IPS DF 19.7 (cell line): ENCODE measurements around the gene PLEKHA4.
"Not testable (repeated sequence)": the region's sequence is repeated elsewhere in the genome, so short reads cannot be mapped to it uniquely, and the experiment has no call there.

ENCODE experiments used
- DNase-seq: peaks from one replicate; pipeline ENCODE4 v3.0.0-alpha.2; 2013; ENCODE audit warnings: low read depth, low spot score

The PLEKHA4 gene

DNA sequence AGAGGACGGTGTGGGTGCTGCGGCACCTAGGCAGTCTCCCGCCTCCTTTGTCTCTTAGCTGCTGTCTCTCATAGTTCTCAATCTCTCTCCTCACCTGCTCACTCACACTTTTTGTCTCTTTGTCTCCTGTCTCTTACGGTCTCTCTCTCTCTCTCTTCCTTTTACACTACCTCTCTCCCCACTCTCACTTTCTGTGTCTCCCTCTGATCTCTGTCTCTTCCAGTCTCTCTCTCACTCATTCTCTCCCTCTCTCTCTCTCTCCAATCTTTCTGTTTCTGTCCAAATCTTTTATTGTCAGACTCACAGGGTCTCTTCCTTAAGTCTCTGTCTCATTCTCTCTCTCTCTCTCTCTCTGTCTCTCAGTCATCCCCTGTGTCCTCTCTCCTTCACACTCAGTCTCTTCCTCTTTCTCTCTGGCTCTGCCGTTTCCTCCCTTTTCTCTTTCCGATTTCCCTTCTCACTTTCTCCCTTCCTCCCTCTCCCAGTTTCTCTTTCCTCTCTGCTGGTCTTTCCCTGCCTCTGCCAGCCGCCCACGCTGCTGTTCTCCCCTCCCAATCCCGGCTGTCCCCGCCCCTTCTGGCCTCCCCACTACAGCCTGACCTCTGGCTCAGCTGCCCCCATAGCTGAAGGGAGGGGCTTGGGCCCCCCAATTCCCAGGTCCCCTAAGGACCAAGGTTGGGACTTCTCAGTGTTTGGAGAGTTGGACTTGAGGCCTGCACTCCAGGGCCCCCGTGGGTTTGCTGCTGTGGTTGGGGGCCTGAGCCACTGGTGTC is at the start of gene PLEKHA4:
PLEKHA4 (minus strand) TSS at position 504 of the 773 bp plus-strand sequence. CDS start 997 bp downstream, outside the sequence.
- DNase-seq, result no peak

DNA sequence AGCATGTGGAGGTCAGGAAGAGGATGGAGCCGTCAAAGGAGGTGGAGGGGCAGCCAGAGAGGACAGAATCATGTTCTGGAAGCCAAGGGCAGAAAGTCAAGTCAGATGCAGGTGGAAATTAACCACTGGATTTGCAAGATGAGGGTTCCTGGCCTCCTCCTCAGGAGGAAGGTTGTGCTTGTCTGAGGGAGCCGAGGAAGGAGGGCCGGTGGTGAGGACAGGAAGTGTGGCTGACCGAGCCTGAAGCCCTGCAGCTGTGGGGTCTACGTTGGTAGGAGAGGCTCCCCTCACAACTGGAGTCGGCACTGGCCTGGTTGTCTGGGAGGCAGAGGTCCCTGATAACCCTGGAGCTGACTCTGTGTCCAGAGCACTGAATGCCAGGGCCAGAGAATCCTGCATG is 49.7 kb upstream of the PLEKHA4 start:
- no peak for DNase-seq

- DNase-seq, result no peak
These were observed 47.3 kb upstream of the PLEKHA4 start for GRCh38 chr19:48915757-48916156.

DNA sequence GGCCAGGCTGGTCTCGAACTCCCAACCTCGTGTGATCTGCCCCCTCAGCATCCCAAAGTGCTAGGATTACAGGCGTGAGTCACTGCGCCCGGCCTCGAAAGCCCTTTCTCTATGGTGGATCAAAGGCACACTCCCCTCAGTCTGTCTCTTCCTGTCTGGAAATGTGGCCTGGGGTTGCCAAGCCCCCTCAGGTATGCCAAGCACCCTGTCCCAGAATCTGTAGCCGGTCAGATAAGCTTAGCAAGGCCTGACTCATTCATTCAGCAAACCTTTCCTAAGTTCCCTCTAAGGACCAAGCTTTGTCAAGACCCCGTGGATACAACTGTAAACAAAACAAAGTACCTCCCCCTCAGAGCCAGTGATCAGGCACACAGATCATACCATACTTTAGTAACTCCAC is 45.8 kb upstream of the PLEKHA4 start:
- DNase-seq, result no peak

- DNase-seq, result no peak
These were observed 44.9 kb upstream of the PLEKHA4 start for GRCh38 chr19:48913114-48913889.

- no peak for DNase-seq
These were observed 42.4 kb upstream of the PLEKHA4 start for GRCh38 chr19:48910803-48911202.

GRCh38 chr19:48909424-48910077 is 41.1 kb upstream of the PLEKHA4 start:
- DNase-seq, result not testable (repeated sequence)

DNA sequence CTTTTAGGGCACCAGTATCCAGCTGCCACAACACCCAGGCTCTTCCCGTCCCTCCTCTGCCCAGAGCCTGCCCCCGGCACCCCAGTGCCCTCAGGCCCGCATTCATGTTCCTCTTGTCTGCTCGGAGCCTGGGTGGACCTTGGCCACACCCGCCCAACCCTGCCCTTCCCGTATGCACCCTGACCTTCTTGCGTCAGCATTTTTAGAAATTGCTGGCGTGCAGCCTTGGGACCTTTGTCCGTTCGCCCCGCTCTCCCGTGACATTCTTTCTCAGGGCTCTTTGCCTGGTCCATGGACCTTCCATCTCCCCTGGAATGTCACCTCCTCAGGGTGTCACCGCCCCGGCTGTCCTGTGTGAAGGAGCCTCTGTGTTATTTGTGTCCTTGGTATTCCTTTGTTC is 39.3 kb upstream of the PLEKHA4 start:
- no peak for DNase-seq

- no peak for DNase-seq
These were observed 37.9 kb upstream of the PLEKHA4 start for GRCh38 chr19:48906324-48906723.

DNA sequence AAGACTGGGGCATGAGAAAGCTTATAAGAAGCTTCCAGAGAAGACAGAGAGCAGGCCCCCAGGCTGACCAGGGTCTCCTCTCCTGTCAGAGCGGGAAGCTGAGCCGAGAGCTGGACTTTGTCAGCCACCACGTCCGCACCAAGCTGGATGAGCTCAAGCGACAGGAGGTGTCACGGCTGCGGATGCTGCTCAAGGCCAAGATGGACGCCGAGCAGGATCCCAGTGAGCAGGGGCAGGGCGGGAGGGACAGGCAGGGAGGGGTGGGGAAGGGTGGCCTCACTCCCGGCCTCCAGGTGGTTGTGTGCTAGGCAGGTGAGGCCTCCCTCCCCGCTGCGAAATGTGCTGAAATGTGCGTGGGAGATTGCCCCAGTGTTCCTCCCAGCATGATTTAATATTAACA is 37.2 kb upstream of the PLEKHA4 start:
- DNase-seq, result no peak

DNA sequence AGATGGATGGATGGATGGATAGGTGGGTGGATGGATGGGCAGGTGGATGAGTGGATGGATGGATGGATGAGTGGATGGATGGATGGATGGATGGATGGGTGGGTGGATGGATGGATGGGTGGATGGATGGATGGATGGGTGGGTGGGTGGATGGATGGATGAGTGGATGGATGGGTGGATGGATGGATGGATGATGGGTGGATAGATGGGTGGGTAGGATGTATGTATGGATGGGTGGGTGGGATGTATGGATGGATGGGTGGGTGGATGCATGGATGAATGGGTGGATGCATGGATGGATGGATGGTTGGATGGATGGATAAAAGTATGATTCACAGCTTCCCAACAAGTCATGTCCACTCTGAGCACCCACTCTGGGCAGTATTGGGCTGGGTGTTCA is 35.4 kb upstream of the PLEKHA4 start:
- DNase-seq, result not testable (repeated sequence)

GRCh38 chr19:48902291-48902690 is 33.9 kb upstream of the PLEKHA4 start:
- DNase-seq, result not testable (repeated sequence)

GRCh38 chr19:48900477-48901406 is 32.3 kb upstream of the PLEKHA4 start:
- DNase-seq, result no peak

DNA sequence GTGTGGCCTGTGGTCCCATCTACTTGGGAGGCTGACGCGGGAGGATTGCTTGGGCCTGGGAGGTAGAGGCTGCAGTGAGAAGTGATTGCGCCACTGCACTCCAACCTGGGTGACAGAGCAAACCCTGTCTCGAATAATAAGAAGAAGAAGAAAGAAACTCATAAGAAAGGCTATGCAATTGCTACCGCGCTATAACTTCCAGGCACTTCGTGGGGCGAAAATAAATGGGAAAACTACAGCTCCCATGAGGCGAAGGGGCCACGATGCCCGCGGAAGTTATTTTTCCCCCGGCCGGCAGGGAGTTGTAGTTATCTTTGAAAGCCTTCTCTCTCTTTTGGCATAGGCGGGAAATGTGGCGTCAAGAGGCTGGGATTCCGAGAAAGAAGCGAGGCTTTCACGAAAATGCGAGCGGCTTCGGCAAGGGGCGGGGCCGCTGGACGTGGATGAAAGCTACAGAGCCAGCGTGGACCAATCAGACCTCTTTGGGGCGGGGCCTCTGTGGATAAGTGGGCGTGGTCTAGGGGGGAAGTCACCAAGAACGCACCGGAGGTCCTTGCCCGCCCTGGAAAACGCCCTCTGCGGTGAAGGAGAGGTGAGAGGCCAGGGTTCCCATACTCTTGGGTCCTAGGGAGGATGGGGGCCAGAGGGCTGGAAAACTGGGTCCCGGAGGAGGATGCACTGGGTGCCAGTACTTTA is 31.5 kb upstream of the PLEKHA4 start, which contains the start of gene NUCB1:
NUCB1 (plus strand) TSS at position 532 of the 696 bp plus-strand sequence. CDS start 485 bp downstream, outside the sequence.
- DNase-seq, result peak; percentile 94

DNA sequence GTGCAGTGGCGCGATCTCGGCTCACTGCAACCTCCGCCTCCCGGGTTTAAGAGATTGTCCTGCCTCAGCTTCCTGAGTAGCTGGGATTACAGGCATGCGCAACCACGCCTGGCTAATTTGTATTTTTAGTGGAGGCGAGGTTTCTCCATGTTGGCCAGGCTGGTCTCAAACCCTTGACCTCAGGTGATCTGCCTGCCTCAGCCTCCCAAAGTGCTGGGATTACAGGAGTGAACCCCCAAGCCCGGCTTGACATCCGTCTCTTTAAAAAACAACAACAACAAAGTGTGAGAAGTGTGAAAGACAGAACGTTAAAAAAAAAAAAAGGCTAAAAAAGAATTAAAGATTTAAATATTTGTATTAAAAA is 31.0 kb upstream of the PLEKHA4 start:
- DNase-seq, result not testable (repeated sequence)

GRCh38 chr19:48897181-48897580 is 28.8 kb upstream of the PLEKHA4 start:
- DNase-seq, result no peak

DNA sequence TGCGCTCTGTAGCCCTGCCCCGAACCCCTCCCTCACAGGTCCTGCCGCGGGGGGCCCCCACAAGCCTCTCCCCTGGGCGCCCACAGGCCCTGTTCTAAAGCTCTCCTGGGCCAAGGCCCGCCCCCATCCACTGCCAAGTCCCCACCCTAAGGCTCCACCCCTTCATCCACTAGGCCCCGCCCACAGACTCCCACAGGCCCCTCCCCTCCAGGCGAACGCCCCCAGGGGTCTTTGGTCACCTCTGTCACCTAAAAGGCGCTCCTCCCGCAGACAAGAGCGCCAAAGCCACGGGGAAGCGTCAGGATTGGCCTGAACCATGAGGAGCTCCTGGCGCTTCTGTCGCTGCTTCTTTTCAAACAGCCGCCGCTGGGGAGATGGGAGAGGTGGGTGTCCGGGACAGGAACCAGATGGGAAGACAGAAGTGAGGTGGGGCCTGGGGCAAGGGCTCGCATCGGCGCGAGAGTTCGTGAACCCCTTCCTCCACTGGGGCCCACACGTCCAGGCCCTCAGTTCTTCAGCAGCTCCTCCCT is 27.8 kb upstream of the PLEKHA4 start:
- no peak for DNase-seq

GRCh38 chr19:48895226-48895625 is 26.8 kb upstream of the PLEKHA4 start:
- no peak for DNase-seq

- DNase-seq, result no peak
These were observed 22.1 kb upstream of the PLEKHA4 start for GRCh38 chr19:48890551-48890950.

DNA sequence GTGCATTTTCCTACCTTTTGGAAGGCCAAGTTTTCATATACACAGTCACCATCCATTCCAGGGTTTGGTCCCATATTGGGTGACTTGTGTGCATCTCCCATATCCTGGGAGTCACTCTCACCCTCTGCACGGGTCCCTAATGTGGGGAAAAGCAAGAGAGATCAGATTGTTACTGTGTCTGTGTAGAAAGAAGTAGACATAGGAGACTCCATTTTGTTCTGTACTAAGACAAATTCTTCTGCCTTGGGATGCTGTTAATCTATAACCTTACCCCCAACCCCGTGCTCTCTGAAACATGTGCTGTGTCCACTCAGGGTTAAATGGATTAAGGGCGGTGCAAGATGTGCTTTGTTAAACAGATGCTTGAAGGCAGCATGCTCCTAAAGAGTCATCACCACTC is 21.1 kb upstream of the PLEKHA4 start:
- not testable (repeated sequence) for DNase-seq
